ENCODE results near the gene SIVA1. TPM values are rescaled to one million over a fixed set of nuclear protein-coding genes. Genes with fewer than 3 reads are reported as not detected.

SIVA1 gene
- total and polyA plus RNA-seq, 2 of the 8 experiments (the other 6 are each of a cell fraction or from before 2014, with no cell fraction given): 123 to 589 TPM

DNA sequence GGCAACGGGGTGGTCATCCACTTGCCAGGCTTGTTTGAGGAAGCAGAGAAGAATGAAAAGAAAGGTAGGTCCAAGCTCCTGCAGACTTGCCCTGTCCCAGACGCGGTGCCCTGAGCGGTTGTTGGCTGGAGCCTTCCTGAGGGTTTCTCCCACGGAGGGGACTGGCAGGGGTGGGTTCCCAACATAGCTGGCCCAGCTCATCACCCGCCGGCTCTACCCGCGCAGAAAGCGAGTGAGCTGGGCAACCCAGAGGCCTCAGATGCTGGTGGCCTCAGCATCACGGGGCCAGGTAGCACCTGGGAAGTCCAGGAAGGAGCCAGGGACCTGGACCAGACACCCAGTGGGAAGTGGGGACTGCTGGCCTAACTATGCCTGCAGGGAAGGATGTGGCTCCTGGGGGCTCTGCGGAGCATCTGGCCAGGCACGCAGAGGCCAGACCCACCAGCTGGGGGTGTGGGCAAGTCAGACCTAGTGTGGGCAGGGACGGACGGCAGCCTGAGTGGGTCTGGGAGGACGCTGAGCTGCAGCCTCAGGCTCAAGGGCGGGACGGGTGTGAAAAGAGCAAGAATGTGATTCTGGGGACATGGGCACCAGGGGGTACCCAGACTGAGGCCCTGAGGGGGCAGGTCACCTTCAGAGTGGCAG lies 14.4 kb upstream of the SIVA1 start (continued):
- TF ChIP-seq, protein P1, sequence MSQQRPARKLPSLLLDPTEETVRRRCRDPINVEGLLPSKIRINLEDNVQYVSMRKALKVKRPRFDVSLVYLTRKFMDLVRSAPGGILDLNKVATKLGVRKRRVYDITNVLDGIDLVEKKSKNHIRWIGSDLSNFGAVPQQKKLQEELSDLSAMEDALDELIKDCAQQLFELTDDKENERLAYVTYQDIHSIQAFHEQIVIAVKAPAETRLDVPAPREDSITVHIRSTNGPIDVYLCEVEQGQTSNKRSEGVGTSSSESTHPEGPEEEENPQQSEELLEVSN (IDR thresholded peaks at IDR 0.05): no peak
- no peak for TF ChIP-seq JUND (IDR thresholded peaks at IDR 0.05; ENCODE audit: low read length)
- TF ChIP-seq ASH2L (IDR thresholded peaks at IDR 0.05; ENCODE audit: low read length): no peak
- no peak for TF ChIP-seq ZNF274 (IDR thresholded peaks at IDR 0.05; ENCODE audit: borderline replicate concordance, extremely low read depth, low read length)
- TF ChIP-seq SIX5 (IDR thresholded peaks at IDR 0.05; ENCODE audit: low read depth, low read length): no peak
- TF ChIP-seq NANOG (IDR thresholded peaks at IDR 0.05; ENCODE audit: insufficient read depth, low read depth, low read length, poor library complexity, severe bottlenecking): no peak
- TF ChIP-seq, protein P2, sequence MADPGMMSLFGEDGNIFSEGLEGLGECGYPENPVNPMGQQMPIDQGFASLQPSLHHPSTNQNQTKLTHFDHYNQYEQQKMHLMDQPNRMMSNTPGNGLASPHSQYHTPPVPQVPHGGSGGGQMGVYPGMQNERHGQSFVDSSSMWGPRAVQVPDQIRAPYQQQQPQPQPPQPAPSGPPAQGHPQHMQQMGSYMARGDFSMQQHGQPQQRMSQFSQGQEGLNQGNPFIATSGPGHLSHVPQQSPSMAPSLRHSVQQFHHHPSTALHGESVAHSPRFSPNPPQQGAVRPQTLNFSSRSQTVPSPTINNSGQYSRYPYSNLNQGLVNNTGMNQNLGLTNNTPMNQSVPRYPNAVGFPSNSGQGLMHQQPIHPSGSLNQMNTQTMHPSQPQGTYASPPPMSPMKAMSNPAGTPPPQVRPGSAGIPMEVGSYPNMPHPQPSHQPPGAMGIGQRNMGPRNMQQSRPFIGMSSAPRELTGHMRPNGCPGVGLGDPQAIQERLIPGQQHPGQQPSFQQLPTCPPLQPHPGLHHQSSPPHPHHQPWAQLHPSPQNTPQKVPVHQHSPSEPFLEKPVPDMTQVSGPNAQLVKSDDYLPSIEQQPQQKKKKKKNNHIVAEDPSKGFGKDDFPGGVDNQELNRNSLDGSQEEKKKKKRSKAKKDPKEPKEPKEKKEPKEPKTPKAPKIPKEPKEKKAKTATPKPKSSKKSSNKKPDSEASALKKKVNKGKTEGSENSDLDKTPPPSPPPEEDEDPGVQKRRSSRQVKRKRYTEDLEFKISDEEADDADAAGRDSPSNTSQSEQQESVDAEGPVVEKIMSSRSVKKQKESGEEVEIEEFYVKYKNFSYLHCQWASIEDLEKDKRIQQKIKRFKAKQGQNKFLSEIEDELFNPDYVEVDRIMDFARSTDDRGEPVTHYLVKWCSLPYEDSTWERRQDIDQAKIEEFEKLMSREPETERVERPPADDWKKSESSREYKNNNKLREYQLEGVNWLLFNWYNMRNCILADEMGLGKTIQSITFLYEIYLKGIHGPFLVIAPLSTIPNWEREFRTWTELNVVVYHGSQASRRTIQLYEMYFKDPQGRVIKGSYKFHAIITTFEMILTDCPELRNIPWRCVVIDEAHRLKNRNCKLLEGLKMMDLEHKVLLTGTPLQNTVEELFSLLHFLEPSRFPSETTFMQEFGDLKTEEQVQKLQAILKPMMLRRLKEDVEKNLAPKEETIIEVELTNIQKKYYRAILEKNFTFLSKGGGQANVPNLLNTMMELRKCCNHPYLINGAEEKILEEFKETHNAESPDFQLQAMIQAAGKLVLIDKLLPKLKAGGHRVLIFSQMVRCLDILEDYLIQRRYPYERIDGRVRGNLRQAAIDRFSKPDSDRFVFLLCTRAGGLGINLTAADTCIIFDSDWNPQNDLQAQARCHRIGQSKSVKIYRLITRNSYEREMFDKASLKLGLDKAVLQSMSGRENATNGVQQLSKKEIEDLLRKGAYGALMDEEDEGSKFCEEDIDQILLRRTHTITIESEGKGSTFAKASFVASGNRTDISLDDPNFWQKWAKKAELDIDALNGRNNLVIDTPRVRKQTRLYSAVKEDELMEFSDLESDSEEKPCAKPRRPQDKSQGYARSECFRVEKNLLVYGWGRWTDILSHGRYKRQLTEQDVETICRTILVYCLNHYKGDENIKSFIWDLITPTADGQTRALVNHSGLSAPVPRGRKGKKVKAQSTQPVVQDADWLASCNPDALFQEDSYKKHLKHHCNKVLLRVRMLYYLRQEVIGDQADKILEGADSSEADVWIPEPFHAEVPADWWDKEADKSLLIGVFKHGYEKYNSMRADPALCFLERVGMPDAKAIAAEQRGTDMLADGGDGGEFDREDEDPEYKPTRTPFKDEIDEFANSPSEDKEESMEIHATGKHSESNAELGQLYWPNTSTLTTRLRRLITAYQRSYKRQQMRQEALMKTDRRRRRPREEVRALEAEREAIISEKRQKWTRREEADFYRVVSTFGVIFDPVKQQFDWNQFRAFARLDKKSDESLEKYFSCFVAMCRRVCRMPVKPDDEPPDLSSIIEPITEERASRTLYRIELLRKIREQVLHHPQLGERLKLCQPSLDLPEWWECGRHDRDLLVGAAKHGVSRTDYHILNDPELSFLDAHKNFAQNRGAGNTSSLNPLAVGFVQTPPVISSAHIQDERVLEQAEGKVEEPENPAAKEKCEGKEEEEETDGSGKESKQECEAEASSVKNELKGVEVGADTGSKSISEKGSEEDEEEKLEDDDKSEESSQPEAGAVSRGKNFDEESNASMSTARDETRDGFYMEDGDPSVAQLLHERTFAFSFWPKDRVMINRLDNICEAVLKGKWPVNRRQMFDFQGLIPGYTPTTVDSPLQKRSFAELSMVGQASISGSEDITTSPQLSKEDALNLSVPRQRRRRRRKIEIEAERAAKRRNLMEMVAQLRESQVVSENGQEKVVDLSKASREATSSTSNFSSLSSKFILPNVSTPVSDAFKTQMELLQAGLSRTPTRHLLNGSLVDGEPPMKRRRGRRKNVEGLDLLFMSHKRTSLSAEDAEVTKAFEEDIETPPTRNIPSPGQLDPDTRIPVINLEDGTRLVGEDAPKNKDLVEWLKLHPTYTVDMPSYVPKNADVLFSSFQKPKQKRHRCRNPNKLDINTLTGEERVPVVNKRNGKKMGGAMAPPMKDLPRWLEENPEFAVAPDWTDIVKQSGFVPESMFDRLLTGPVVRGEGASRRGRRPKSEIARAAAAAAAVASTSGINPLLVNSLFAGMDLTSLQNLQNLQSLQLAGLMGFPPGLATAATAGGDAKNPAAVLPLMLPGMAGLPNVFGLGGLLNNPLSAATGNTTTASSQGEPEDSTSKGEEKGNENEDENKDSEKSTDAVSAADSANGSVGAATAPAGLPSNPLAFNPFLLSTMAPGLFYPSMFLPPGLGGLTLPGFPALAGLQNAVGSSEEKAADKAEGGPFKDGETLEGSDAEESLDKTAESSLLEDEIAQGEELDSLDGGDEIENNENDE (IDR thresholded peaks at IDR 0.05; ENCODE audit: insufficient replicate concordance, low read length): no peak
- no peak for TF ChIP-seq YY1 (IDR thresholded peaks at IDR 0.05; ENCODE audit: low read depth, low read length)
- no peak for TF ChIP-seq BACH1 (IDR thresholded peaks at IDR 0.05; ENCODE audit: low read length)
- TF ChIP-seq TCF12 (IDR thresholded peaks at IDR 0.05; ENCODE audit: low read depth, low read length): no peak
- no peak for TF ChIP-seq RFX5 (IDR thresholded peaks at IDR 0.05; ENCODE audit: borderline replicate concordance, low read depth, low read length)
